ENCODE measurements around the gene DGCR2.
"Not testable (repeated sequence)": the region's sequence is repeated elsewhere in the genome, so short reads cannot be mapped to it uniquely, and the experiment has no call there.

The DGCR2 gene

DNA sequence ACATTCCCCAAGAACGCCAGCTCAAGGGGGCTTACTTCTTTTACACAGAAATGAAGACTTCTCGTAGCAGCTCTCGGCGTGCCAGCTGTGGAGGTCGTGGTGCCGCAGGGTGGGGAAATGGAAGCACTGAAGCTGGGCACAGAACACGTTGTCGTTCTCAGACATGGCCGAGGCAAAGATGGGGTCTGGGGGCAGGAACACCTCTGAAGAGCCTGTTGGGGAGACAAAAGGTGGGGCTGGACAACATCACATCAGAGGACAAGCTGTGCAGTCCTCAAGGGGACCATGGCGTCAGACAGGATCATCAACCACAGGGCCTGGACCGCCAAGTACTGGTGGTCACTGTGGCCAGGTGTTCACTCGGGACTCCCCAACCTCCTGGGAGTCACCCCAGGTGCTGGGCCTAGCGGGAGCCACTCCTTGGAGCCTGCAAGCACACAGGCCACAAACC, 65.2 kb downstream of the DGCR2 start:
- DNase-seq: no peak

DNA sequence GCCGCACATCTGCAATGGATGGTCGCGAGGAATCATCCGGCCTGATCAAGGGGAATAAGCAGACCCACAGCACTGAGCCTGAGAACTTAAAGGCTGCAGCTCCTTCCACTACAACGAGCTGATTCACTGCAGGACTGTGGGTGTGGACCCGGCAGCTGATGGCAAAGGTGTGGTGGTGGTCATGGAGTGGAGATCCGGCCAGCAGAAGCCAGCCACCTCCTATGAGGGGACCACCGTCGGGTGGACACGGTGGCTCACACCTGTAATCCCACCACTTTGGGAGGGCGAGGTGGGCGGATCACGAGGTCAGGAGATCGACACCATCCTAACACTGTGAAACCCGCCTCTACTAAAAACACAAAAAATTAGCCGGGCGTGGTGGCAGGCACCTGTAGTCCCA, 66.4 kb downstream of the DGCR2 start:
- no peak for DNase-seq

DNA sequence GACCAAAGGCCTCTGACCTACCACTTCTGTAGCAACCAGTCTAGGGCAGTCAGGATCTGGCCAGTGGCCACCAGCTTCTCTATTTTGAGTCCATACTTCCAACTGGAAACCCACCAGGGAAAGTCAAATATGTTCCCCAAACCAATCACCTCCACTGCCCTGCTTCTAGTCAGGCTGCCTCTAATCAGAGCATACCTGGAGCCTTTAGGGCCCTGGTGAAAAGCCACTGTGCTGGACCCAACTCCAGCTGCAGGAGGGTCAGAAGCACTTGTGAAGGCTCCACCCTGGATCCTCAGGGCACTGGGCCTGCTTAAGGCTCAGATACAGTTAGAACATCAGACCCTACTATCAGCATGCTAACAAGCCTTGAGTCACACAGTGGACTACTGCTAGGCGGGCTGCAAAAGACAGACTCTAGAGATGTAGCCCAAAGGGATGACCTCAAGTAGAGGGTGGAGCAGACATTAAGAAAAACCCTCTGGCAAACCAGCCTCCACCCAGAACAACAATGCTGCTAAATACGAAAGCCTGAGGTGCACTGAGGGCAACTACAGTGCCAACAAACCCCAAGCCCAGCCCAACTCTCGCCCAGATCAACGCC, 69.2 kb downstream of the DGCR2 start:
- no peak for DNase-seq

DNA sequence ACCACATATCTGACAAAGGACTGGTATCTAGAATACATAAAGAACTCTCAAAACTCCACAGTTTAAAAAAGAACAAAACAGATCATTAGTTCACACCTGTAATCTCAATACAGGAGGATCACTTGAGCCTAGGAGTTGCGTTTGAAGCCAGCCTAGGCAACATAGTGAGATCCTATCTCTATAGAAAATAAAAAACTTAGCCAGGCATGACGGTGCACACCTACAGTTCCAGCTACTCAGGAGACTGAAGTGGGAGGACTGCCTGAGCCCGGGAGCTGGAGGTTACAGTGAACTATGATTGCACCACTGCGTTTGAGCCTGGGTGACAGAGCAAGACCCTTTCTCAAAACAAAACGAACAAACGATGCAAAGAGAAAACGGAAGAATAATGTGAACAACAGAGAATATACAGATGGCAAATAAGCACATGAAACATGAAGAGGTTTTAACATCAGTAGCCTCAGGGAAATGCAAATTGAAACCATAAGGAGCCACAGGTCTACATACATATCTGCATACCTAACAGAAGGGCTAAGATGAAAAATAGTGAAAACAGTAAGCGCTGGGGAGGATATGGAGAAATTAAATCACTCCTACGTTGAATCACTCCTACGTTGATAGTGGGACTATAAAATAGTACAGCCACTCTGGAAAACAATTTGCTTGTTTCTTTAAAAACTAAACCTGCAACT, 70.7 kb downstream of the DGCR2 start:
- no peak for DNase-seq

DNA sequence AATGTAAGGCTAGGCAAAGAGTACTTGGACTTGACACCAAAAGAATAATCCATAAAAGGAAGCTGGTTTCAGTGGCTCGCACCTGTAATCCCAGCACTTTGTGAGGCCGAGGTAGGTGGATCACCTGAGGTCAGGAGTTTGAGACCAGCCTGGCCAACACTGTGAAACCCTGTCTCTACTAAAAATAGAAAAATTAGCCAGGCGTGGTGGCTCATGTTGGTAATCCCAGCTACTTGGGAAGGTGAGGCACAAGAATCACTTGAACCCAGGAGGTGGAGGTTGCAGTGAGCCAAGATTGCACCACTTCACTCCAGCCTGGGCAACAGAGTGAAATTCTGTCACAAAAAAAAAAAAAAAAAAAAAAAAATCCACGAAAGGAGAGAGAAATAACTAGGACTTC, 71.4 kb downstream of the DGCR2 start:
- not testable (repeated sequence) for DNase-seq

DNA sequence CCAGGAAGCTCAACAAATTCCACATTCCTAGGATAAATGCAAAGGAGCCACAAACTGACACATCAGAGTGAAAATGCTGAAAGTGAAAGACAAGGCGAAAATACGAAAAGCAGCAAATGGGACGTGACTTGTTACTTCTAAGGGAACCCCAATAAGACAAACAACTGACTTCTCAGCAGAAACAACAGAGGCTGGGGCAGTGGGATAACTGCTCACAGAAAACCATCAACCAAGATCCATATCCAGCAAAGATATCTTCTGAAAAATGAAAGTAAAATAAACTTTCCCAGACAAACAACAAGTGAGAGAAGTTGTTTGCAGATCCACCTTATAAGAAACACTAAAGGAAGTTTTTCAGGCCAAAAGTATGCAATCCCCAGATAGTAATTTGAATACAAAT, 72.1 kb downstream of the DGCR2 start:
- no peak for DNase-seq

DNA sequence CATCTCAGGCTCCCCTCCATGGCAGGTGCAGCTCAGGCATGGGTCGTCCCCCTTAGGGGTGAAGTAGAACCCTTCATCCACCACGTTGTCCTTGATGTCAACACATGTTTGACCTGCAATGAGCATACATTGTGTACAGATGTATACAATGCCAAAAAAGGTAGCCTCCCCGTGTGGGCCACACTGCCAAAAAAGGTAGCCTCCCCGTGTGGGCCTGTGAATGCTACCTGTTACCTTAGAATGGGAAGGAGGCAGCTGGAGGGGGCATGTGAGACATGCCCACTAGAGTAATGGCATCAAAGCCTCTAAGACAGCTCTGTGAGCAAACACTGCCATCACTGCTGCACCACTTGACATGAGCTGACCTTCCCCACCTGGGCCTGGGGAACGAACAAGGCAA, 73.7 kb downstream of the DGCR2 start:
- DNase-seq: no peak

DNA sequence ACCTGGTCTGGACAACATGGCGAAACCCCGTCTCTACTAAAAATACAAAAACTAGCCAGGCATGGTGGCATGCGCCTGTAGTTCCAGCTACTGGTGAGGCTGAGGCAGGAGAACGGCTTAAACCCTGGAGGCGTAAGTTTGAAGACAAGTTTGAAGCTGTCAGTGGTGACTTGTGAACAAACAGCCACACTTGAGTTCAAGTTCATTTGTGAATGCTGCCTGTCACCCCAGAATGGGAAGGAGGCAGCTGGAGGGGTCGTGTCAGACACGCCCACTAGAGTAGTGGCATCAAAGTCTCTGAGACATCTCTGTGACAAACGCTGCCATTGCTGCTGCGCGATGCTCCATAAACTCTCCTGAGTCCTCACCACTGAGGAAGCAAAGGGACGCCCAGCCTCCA, 74.2 kb downstream of the DGCR2 start:
- DNase-seq: no peak

DNA sequence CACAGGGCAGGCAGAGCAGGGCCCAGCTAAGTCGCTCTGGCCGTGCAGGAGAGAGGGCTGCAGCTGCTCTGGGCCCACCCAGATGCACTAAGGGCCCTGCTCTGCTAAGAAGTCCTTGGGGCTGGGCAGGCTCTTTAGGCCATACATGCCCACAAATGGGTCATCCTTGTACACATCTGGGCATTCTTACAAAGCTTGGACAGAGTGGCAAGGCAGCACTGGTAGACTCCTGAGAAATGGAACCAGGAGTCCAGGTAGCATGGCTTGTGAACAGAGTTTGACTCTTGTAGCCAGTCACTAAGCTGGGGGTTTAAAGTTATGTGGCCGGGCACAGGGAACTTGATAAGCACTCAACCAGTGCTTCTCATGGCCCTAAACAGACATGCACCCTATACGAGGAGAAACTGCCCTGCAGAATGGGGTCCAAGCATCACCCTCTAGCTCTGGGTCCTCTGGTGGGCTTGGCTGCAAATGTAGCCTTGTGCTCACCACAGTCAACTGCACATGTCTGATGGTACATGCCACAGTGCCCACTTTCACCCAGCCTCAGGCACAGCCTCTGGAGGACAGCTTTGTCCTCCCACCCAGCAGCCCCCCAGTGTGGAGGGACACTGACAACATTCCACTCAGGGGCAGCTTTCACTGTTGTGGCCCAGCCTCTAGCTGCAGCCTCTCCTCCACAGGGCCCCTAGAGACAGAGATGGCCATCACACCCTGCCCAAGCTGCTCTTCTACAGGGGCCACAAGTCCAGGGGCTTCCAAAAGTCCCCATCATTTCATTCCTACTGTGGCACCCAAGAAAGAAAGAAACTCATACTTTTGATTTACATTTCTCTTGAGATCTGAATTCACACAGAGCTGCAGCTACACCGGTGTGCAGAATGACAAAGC, 75.2 kb downstream of the DGCR2 start:
- no peak for DNase-seq

DNA sequence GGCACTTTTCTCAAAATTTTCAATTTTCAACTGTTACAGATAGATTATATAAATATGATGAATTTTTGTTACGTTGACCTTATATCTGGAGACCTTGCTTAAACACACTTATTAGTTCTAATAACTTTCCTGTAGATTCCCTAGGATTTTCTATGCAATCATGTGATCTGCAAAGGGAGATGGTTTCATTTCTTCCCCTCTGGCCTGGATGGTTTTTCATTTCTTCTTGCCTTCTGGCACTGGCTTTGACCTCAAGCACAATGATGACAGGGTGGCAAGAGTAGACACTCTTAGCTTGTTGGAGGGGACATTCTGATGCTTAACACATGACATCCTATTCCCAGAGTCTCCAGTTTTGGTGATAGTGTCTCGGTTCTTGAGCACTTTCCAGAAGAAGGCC, 75.9 kb downstream of the DGCR2 start:
- DNase-seq: no peak

DNA sequence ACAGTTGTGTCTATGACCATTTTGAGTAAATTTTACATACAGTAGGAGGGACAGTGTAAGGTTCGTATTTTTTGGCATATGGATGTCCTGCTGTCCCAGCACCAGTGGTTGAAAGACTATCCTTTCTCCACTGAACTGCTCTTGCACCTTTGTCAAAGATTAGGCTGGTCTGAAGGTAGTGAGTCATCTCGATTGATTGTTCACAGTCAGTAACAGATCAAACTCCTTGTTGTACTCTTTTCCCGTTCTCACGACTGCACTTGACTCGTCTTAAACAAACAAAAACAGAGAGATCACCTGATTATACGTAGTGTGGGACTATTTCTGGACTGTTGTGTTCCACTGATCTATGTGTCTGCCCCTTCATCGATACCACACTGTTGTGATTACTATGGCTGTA, 77.1 kb downstream of the DGCR2 start:
- DNase-seq: no peak

DNA sequence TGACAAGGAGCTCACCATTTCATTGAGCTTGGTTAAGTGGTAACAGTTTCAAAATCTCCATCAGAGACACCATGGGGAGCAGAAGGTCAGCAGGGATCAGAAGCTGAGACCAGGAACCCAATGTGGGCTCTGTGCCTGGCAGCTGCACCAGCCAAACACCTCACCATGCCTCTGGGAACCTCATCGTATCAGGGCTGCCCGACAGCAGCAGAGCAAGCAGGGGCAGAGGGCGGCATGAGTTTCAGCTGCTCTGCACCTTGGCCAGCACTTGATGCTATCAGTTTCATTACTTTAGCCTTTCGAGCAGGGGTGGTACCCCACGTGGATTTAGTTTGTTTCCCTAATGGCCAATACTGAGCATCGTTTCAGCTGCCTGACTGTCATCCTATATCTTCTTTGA, 77.8 kb downstream of the DGCR2 start:
- DNase-seq: no peak

DNA sequence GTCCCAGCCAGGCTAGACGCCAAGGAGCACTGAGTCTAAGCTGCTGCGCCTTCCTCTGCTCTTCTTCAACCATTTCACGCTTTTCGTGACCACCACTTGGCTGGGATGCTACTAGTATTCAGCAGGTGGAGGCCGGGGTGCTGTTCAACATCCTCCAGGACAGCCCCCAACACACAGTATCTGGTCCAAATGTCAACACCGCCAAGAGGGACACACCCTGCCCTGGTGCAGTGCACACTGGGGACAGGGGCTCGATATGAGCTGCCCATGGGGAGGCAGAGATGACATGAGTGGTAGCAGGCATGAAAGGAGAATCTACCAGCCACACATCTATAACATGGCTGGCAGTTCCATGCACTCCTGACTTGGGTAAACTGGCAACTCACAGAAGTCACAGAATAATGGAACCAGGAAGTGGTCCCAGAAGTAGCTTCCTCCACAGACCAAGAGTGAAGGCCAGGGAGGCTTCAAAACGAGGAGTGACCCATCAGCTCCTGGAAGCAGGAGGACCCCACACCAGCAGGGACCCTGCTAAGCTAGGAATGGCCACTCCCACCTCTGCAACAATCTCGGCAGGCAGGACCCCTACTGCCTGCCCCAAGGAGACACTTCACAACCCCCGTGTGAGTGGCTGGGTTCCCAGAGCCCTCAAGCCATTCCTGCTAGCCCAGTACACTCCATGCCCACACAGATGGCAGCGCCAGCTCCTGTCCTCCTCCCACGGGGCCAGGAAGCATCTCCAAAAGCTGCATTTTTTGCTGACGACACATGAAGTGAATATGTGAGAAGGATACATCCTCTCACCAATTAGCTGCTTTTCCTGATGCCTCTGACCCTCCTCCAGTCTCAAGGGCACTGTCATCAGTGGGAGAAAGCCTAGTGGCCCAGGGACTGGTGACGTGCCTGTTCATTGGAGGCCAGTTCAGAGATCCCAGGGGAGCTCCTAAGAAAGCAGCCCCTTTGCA, 78.8 kb downstream of the DGCR2 start:
- DNase-seq: no peak

DNA sequence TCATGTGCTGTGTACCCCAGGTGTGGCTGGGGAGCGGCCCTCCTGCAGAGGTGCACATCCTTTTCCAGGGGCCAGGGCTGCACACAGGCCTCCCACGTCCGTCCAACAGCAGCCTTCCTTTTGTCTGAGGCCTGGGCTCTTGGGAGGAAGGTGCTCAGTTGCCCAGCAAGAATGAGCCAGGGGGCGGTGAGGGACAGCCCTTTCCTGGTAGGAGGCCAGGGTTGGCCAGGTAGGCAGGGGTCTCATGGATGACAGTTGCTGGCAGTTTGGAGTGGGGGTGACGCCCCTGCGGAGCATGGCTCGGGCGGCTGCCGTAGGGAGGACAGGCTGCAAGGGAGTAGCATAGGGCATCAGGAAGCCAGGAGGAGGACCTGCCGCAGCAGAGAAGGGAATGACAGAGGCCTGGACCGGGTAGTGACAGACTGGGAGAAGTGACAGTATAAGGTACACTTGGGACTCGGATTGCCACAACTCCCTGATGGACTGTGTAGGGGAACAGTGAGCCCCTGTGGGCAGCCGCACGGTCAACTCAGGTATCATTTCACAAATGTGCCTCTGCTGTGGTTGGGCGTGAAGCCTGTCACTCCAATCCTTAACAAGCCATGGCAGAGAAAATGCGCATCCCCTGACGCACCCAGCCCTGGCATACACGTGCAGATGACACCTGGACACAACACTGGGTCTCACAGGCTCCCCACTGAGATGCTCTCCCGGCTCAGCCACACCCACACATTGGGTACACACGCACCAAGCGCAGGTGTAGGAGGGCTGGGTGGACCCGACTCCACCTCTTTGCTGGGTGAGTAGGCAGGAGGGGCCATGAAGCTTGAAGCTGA, 79.7 kb downstream of the DGCR2 start:
- DNase-seq: no peak

DNA sequence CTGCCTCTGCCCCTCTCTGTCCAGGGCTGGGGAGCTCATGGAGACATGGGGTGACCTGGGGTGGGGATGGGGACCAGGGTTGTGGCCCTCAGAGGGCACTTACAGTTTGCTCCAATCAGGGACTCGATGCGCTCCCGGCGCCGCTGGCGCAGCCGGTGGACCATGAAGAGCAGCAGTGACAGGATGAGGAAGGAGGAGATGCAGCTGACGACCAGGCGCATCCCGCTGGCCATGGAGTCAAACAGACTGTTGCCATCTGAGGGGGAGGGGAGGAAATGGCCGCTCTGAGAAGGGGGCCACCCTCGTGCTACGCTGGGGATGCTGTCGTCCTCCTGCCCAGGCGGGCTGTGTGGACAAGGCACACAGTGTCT, 80.5 kb downstream of the DGCR2 start:
- no peak for DNase-seq

DNA sequence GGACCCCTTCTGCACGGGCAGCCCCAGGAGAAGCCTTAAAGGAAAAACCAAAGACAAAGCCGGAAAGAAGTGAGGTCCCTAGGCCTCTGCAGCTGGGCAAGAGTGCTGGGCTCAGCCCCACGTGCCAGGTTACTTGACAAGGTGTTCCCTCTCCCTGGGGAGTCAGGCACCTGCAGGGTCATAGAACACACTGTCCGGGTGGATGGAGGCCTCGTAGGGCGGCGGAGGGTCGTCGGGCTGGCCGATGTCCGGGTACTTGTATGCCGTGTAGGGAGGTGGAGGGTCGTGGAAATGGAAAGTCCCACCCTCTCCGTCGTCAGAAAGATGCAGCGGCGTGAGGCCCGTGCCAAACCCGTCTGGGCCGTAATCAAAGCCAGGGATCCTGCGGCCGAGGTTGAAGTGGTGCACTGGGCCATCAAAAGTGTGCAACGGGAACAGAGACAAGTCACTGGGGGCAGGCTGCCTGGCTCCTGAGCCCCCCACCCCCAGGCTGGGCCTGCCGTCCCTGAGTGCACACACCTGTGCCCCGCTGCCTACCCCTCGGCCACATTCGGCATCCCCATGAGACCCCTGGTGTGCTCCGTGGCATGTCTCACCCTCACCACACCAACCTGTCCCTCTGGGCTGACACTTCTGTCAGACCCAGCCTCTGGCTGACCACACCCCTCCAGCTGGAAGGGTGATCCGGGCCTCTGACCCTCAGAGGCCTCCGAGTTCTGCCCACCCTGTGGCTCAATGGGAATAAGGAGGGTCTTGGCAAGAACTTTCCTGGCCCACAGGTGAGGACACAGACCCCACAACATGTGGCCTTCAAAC, 81.1 kb downstream of the DGCR2 start:
- no peak for DNase-seq

DNA sequence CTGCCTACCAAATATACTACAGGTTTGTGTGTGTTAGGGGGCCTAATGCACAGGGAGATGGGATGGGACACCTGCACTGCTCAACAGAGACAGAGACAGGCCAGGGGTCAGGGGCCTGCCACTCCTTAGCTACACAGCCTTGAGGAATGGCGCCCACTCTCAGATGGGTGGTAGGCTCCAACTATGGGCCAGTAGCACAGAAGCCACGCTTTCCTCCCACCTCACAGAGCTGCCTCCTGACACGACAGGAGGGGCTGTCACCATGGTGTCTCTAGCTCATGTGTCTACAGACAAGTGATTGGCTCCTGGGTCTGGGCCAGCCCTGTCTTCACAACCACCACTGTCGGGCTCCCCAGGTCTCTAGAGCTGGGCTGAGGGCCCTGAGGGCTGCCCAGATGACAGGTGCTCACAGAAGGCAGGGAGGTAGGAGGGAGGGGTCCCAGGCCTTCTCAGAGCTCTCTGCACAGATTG, 81.8 kb downstream of the DGCR2 start:
- no peak for DNase-seq

DNA sequence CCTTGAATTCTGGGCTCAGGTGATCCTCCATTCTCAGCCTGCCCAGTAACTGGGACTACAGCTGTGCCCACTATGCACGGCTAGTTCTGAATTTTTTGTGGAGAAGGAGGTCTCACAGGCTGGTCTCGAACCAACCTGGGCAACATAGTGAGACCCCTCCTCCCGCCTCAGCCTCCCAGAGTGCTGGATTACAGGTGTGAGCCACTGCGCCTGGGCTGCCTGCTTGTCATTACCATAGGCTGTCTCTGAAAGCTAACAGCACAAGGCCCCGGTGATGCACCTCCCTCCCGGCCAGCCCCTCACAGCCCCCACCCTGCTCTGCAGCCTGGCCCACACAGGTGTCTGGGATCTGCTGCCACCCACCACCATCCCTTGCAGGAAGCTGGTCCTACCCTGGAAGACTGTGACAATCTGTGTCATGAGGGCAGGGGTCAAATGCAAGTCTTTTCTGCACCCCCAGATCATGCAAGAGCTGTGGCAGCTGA, 82.4 kb downstream of the DGCR2 start:
- DNase-seq: no peak

DNA sequence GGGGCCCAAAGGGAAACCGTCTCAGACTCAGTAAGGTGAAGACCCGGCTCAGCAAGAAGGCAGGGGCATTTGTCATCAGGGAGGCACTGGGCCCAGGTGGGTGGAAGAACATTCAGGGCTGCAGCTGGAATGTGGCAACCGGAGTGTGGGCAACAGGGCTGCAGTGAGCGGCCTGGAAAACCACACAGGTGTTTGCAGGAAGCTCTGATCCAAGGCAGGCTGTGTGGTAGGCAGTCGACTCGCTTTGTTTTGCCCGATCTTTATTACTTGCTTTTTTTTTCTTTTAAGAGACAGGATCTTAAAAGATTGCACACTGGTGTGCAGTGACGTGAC, 82.8 kb downstream of the DGCR2 start:
- no peak for DNase-seq

DNA sequence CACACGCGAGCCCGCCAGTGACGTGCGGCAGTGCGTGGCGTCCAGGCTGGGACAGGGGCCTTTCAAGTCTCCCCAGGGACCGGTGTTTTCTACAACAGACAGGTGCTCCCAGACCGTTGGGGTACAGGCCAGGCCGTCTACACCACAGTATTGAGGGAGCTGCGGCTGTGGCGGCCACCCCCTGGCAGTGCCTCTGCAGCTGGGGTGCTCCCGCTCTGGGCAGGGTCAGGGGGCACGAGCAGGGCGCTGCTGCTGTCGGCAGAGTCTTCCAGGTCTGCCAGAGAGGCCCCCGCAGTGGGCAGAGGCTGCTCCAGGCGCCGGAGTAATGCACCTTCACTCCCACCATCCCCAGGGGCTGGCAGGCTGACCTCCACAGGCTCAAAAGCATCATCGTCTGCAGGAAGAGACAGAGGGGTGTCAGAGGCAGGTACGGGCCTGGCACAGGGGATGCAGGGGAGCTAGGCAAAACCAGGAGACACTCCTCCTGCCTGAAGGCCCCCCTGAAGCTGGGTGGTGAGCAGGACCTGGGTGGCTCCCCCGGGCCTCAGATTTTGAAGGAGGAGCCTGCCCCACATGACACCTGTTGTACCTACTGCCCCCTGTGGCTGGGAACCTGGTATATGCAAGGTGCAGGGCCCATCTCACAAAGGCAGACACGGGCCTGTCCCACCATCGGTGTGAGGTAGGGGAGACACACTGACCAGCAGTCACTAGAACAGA, 83.3 kb downstream of the DGCR2 start:
- no peak for DNase-seq

All from stimulated activated CD4-positive, alpha-beta T cell treated with anti-CD3 and anti-CD28 coated beads, Interleukin-15, amount 100 ng/mL, for 24 hours (primary cell).